Measurements from ENCODE around the gene PRPF31. TPM values are rescaled to one million over a fixed set of nuclear protein-coding genes. Genes with fewer than 3 reads are reported as not detected.

PRPF31 gene
- total and polyA plus RNA-seq, 4 donors: 34.1 to 54.1 (median 51.7) TPM

- ATAC-seq (ENCODE audit: insufficient read depth, low FRiP score) (no peak), DNase-seq (no peak)
- 88 to 91% methylated on average over 11 of the region's 11 CpGs for WGBS, 2 donors
- TF ChIP-seq, protein P1, sequence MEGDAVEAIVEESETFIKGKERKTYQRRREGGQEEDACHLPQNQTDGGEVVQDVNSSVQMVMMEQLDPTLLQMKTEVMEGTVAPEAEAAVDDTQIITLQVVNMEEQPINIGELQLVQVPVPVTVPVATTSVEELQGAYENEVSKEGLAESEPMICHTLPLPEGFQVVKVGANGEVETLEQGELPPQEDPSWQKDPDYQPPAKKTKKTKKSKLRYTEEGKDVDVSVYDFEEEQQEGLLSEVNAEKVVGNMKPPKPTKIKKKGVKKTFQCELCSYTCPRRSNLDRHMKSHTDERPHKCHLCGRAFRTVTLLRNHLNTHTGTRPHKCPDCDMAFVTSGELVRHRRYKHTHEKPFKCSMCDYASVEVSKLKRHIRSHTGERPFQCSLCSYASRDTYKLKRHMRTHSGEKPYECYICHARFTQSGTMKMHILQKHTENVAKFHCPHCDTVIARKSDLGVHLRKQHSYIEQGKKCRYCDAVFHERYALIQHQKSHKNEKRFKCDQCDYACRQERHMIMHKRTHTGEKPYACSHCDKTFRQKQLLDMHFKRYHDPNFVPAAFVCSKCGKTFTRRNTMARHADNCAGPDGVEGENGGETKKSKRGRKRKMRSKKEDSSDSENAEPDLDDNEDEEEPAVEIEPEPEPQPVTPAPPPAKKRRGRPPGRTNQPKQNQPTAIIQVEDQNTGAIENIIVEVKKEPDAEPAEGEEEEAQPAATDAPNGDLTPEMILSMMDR (IDR thresholded peaks at IDR 0.05; ENCODE audit: control extremely low read depth, extremely low read depth): no peak
- H3K4me3 ChIP-seq: no peak overlapping the region
- no peaks in the 10 kb centered on the region for H3K9me3 ChIP-seq (ENCODE audit: control insufficient read depth in 4 of 4, insufficient read depth in 3 of 4, low read length in 3 of 4)
- H3K36me3 ChIP-seq (ENCODE audit: control insufficient read depth in 4 of 4, insufficient read depth in 4 of 4, low read length in 4 of 4): peaks cover 7 to 37% (median 12%) of the 10 kb centered on the region in 4 donors
- no peak overlapping the region for H3K27ac ChIP-seq (ENCODE audit: low read depth in 1 of 2, low read length in 1 of 2)
- H3K27me3 ChIP-seq (ENCODE audit: control insufficient read depth in 3 of 3, insufficient read depth in 3 of 3, low read length in 2 of 3): no peaks in the 10 kb centered on the region
- H3K9ac ChIP-seq (ENCODE audit: insufficient read depth in 1 of 2, low read length in 2 of 2): no peak overlapping the region
- peaks cover 0 to 6% (median 0%) of the 10 kb centered on the region in 5 donors for H3K4me1 ChIP-seq (ENCODE audit: control insufficient read depth in 5 of 5, insufficient read depth in 5 of 5, low read length in 5 of 5)
Measured at GRCh38 chr19:54104998-54105715, 10.4 kb upstream of the PRPF31 start.

DNA sequence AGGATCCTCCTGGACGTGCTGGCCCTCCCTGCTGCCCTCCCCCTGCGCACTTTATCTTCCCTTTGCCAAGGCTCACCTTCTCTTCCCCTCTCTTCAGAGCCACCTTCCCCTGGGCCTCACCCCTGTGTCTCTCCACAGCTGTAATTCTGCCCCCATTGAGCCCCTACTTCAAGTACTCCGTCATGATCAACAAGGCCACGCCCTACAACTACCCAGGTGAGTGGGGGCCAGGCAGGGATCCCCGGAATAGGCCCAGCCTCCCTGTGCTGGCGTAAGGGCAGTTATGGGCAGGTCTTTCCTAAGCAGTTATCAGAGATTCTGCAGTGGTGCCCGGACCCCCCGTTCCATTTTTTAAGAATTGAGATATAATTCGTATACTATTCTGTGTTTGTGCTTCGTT, 9.8 kb upstream of the PRPF31 start:
- ATAC-seq (ENCODE audit: insufficient read depth, low FRiP score) (no peak), DNase-seq (no peak)
- Histone ChIP-seq H3K27ac (ENCODE audit: low read depth in 1 of 2, low read length in 1 of 2) (no peak overlapping the region), H3K4me3 (no peak overlapping the region), H3K27me3 (ENCODE audit: control insufficient read depth in 3 of 3, insufficient read depth in 3 of 3, low read length in 2 of 3) (no peaks in the 10 kb centered on the region), H3K36me3 (ENCODE audit: control insufficient read depth in 4 of 4, insufficient read depth in 4 of 4, low read length in 4 of 4) (peaks cover 8 to 43% (median 12%) of the 10 kb centered on the region in 4 donors), H3K9ac (ENCODE audit: insufficient read depth in 1 of 2, low read length in 2 of 2) (no peak overlapping the region), H3K9me3 (ENCODE audit: control insufficient read depth in 4 of 4, insufficient read depth in 3 of 4, low read length in 3 of 4) (no peaks in the 10 kb centered on the region), H3K4me1 (ENCODE audit: control insufficient read depth in 5 of 5, insufficient read depth in 5 of 5, low read length in 5 of 5) (peaks cover 0 to 6% (median 0%) of the 10 kb centered on the region in 5 donors)
- TF ChIP-seq, protein P1 (IDR thresholded peaks at IDR 0.05; ENCODE audit: control extremely low read depth, extremely low read depth): no peak
- WGBS, 2 donors: 86 to 92% methylated on average over 10 of the region's 10 CpGs

- ATAC-seq (ENCODE audit: insufficient read depth, low FRiP score) (no peak), DNase-seq (no peak)
- Histone ChIP-seq H3K27ac (ENCODE audit: low read depth in 1 of 2, low read length in 1 of 2) (no peak overlapping the region), H3K27me3 (ENCODE audit: control insufficient read depth in 3 of 3, insufficient read depth in 3 of 3, low read length in 2 of 3) (no peaks in the 10 kb centered on the region), H3K4me3 (no peak overlapping the region), H3K9ac (ENCODE audit: insufficient read depth in 1 of 2, low read length in 2 of 2) (no peak overlapping the region), H3K4me1 (ENCODE audit: control insufficient read depth in 5 of 5, insufficient read depth in 5 of 5, low read length in 5 of 5) (peaks cover 0 to 6% (median 0%) of the 10 kb centered on the region in 5 donors), H3K36me3 (ENCODE audit: control insufficient read depth in 4 of 4, insufficient read depth in 4 of 4, low read length in 4 of 4) (peaks cover 8 to 47% (median 14%) of the 10 kb centered on the region in 4 donors), H3K9me3 (ENCODE audit: control insufficient read depth in 4 of 4, insufficient read depth in 3 of 4, low read length in 3 of 4) (no peaks in the 10 kb centered on the region)
- WGBS, 2 donors: 89 to 91% methylated on average over 15 of the region's 15 CpGs
- TF ChIP-seq, protein P1 (IDR thresholded peaks at IDR 0.05; ENCODE audit: control extremely low read depth, extremely low read depth): no peak
Measured at GRCh38 chr19:54106716-54107115, 8.8 kb upstream of the PRPF31 start.
